Measurements from ENCODE around the gene WBP4. TPM values are rescaled to one million over a fixed set of nuclear protein-coding genes. Genes with fewer than 3 reads are reported as not detected.
"Not testable (repeated sequence)": the region's sequence is repeated elsewhere in the genome, so short reads cannot be mapped to it uniquely, and the experiment has no call there.

The WBP4 gene
- total RNA-seq, 1 experiment from 2014 or later = 10.0 TPM

GRCh38 chr13:41131660-41132511, 70.6 kb downstream of the WBP4 start:
- BruUV-seq (replicated peaks) = TSS peak; percentile 71
- intact Hi-C loops (cut with micrococcal nuclease; ENCODE audit: unreplicated experiment); in situ Hi-C loops (cut with HindIII; ENCODE audit: low pct_unique_long_range_greater_than_20kb, low sequenced_read_pairs); H3K27me3 ChIP-seq (ENCODE audit: control insufficient read depth, insufficient read depth, low read length); CTCF ChIA-PET; POLR2A ChIA-PET; H3K9me3 ChIP-seq (ENCODE audit: control insufficient read depth, insufficient read depth, low read depth, low read length); H3K36me3 ChIP-seq (ENCODE audit: control insufficient read depth, insufficient read depth, low read length); DNase-seq (ENCODE audit: low read depth, low spot score): not testable (repeated sequence)
- H3K4me3 ChIP-seq (ENCODE audit: low read depth in 2 of 2, low read length in 2 of 2) = peak overlapping the region; percentile 68 to 77
- H3K4me1 ChIP-seq (ENCODE audit: control insufficient read depth, insufficient read depth, low read length) = peaks cover 19% of the 10 kb centered on the region
- ATAC-seq = peak; percentile 49
- peak overlapping the region; percentile 70 for H3K27ac ChIP-seq (ENCODE audit: low read length)

GRCh38 chr13:41132512-41133152, 71.3 kb downstream of the WBP4 start, which contains the start of gene KBTBD6:
Gene KBTBD6, minus strand, starts transcription at chr13:41132802. Its CDS starts 291 bp downstream, at chr13:41132511.
- Histone ChIP-seq H3K27me3 (ENCODE audit: control insufficient read depth, insufficient read depth, low read length) (no peaks in the 10 kb centered on the region), H3K4me1 (ENCODE audit: control insufficient read depth, insufficient read depth, low read length) (peaks cover 19% of the 10 kb centered on the region), H3K9me3 (ENCODE audit: control insufficient read depth, insufficient read depth, low read depth, low read length) (no peaks in the 10 kb centered on the region), H3K27ac (ENCODE audit: low read length) (peak within 1 kb of the TSS; percentile 89), H3K4me3 (ENCODE audit: low read depth in 2 of 2, low read length in 2 of 2) (peak within 1 kb of the TSS; percentile 68 to 77), H3K36me3 (ENCODE audit: control insufficient read depth, insufficient read depth, low read length) (no peaks in the 10 kb centered on the region; the same call in none of the 2 replicates)
- ChIA-PET CTCF (no interaction called here), POLR2A (no interaction called here)
- ATAC-seq (peak; percentile 98), DNase-seq (ENCODE audit: low read depth, low spot score) (peak; percentile 90)
- intact Hi-C loops (cut with micrococcal nuclease; ENCODE audit: unreplicated experiment) = no loop called here
- BruUV-seq (replicated peaks) = no TSS peak
- in situ Hi-C loops (cut with HindIII; ENCODE audit: low pct_unique_long_range_greater_than_20kb, low sequenced_read_pairs) = no loop called here
- TF ChIP-seq TCF7L2 (IDR thresholded peaks at IDR 0.05; ENCODE audit: low read depth, low read length) (peak; percentile 65), SIN3A (IDR thresholded peaks at IDR 0.05; ENCODE audit: borderline replicate concordance, insufficient read depth, low read depth, low read length) (peak; percentile 72; the same call in 1 of the 2 replicates), REST (IDR thresholded peaks at IDR 0.05; ENCODE audit: insufficient read depth in 1 of 2, low read depth in 2 of 2, low read length in 1 of 2) (no peak), CTCF (IDR thresholded peaks at IDR 0.05) (no peak), POLR2AphosphoS5 (IDR thresholded peaks at IDR 0.05; ENCODE audit: low read depth, low read length) (peak; percentile 82)

Small RNA genes lying within 50 kb of the gene (microRNA-seq; reads per million reads assigned to microRNA genes)
- not detected for gene MIR3168 (ENCODE audit: unreplicated experiment)

Other genes starting within 250 kb of the WBP4 start
- 28.5 TPM for gene ELF1, start 42.2 kb upstream of the WBP4 start, total RNA-seq (2021; ENCODE audit: unreplicated experiment)
- 7.9 TPM for gene KBTBD6, start 71.3 kb downstream of the WBP4 start, total RNA-seq (2021; ENCODE audit: unreplicated experiment)
- 5.5 TPM for gene KBTBD7, start 133.1 kb downstream of the WBP4 start, total RNA-seq (2021; ENCODE audit: unreplicated experiment)
- gene MTRF1, start 202.1 kb downstream of the WBP4 start, total RNA-seq (2021; ENCODE audit: unreplicated experiment) = 13.7 TPM
- 24.2 TPM for gene NAA16, start 249.8 kb downstream of the WBP4 start, total RNA-seq (2021; ENCODE audit: unreplicated experiment)

Data from Panc1 (cell line).